HCT116 (cell line): Measurements from ENCODE around the gene RBM15B. TPM values are rescaled to one million over a fixed set of nuclear protein-coding genes. Genes with fewer than 3 reads are reported as not detected.
"Not testable (repeated sequence)": the region's sequence is repeated elsewhere in the genome, so short reads cannot be mapped to it uniquely, and the experiment has no call there.

Experiments
- ATAC-seq: fragments of 200-7000 bp; cut with Tn5 transposase; 2 replicates; pipeline ENCODE4 v1.9.1; 2020; ENCODE audit warnings: mild to moderate bottlenecking, moderate library complexity
- BruUV-seq: library from RNA; stranded (reverse); fragments of 400-500 nt; replicated peaks from 2 replicates; lab custom pipeline; 2021; lab: Mats Ljungman, UMichigan
- CTCF ChIA-PET: fragments of 300-600 bp; sonication (Branson Sonifier 250); formaldehyde crosslinking; loops from one replicate; lab custom pipeline; 2021; ENCODE audit warnings: antibody characterized with exemption; lab: Charles Lee
- POLR2A ChIA-PET: fragments of 300-600, 350-600 bp; sonication (Branson Sonifier 250); formaldehyde crosslinking; loops from one replicate; lab custom pipeline; 2021; ENCODE audit warnings: antibody characterized with exemption; lab: Charles Lee
- RAD21 ChIA-PET, 2 experiments: fragments of 300-600 bp; sonication (Branson Sonifier 250); formaldehyde crosslinking; loops; one replicate each; lab custom pipeline; 2023; ENCODE audit warnings: low total read pairs in 2 of 2; ENCODE audit not compliant: uncharacterized antibody in 2 of 2, unreplicated experiment in 2 of 2, low non-redundant PET in 1 of 2; lab: Charles Lee
- DNase-seq: peaks from one replicate; pipeline ENCODE4 v3.0.0-alpha.2; 2010; ENCODE audit warnings: low read depth, low spot score
- H2AFZ ChIP-seq: fragments of 200-600 bp; shearing (Covaris generic), sonication (generic); 2 replicates; pipeline ENCODE4 v1.6.1; 2017; ENCODE audit warnings: low read depth, mixed run types, mixed read lengths, antibody characterized with exemption, low read length; ENCODE audit not compliant: poor library complexity, severe bottlenecking
- H3K27ac ChIP-seq: 2 replicates; pipeline ENCODE4 v1.5.1; 2012; ENCODE audit warnings: low read depth, low read length
- H3K27me3 ChIP-seq: fragments of 200-600 bp; sonication (generic); 2 replicates; pipeline ENCODE4 v1.6.1; 2016; ENCODE audit warnings: mixed run types, low read length, mixed read lengths; ENCODE audit not compliant: insufficient read depth
- H3K36me3 ChIP-seq, 2 experiments: fragments of 200-500 bp in 1 of 2; fragments of 200-600 bp in 1 of 2; sonication (Bioruptor generic) in 1 of 2; sonication (generic) in 1 of 2; 2 replicates each; pipeline versions ENCODE4 v1.5.1 to v1.6.1; 2014 to 2016; ENCODE audit warnings: low read length in 2 of 2, inconsistent platforms in 1 of 2, mixed read lengths in 1 of 2, mixed run types in 1 of 2; ENCODE audit not compliant: insufficient read depth in 2 of 2, control insufficient read depth in 1 of 2
- H3K4me1 ChIP-seq, 2 experiments: fragments of 200-600 bp in 1 of 2; sonication (generic) in 1 of 2; 2 replicates each; pipeline versions ENCODE4 v1.5.1 to v1.6.1; 2012 to 2017; ENCODE audit warnings: low read length in 2 of 2, inconsistent platforms in 1 of 2, mild to moderate bottlenecking in 1 of 2, mixed read lengths in 1 of 2, mixed run types in 1 of 2, moderate library complexity in 1 of 2; ENCODE audit not compliant: insufficient read depth in 2 of 2, control insufficient read depth in 1 of 2
- H3K4me2 ChIP-seq: fragments of 200-600 bp; sonication (generic); 2 replicates; pipeline ENCODE4 v1.6.1; 2017; ENCODE audit warnings: mixed run types, low read length, mixed read lengths
- H3K4me3 ChIP-seq, 2 experiments: fragments of 200-600 bp in 1 of 2; sonication (generic) in 1 of 2; replicated peaks in 1 of 2; 2 replicates each; pipeline ENCODE4 v1.5.1; 2011 to 2016; ENCODE audit warnings: low read length in 2 of 2, control low read depth in 1 of 2, low read depth in 1 of 2, mild to moderate bottlenecking in 1 of 2, mixed read lengths in 1 of 2, mixed run types in 1 of 2
- H3K79me2 ChIP-seq: fragments of 200-600 bp; sonication (generic); 2 replicates; pipeline ENCODE4 v1.6.1; 2017; ENCODE audit warnings: mild to moderate bottlenecking, mixed run types, low read length, moderate library complexity, mixed read lengths; ENCODE audit not compliant: insufficient read depth
- H3K9ac ChIP-seq: fragments of 200-600 bp; sonication (generic); 2 replicates; pipeline ENCODE4 v1.6.1; 2016; ENCODE audit warnings: low read length, mixed read lengths
- H3K9me2 ChIP-seq: fragments of 200-600 bp; sonication (generic), shearing (Covaris generic); 2 replicates; pipeline ENCODE4 v1.6.1; 2017; ENCODE audit warnings: mixed run types, mild to moderate bottlenecking, moderate library complexity; ENCODE audit not compliant: insufficient read depth
- H3K9me3 ChIP-seq, 2 experiments: fragments of 200-500 bp in 1 of 2; fragments of 200-600 bp in 1 of 2; sonication (Bioruptor generic) in 1 of 2; sonication (generic) in 1 of 2; 2 replicates each; pipeline ENCODE4 v1.6.1; 2014 to 2017; ENCODE audit warnings: low read length in 2 of 2, mixed read lengths in 2 of 2, inconsistent platforms in 1 of 2, low read depth in 1 of 2, mild to moderate bottlenecking in 1 of 2, mixed run types in 1 of 2, moderate library complexity in 1 of 2; ENCODE audit not compliant: control insufficient read depth in 1 of 2, insufficient read depth in 1 of 2
- H4K20me1 ChIP-seq: fragments of 200-600 bp; sonication (generic), shearing (Covaris generic); 2 replicates; pipeline ENCODE4 v1.6.1; 2017; ENCODE audit warnings: mixed run types, mild to moderate bottlenecking, moderate library complexity; ENCODE audit not compliant: insufficient read depth
- CTCF ChIP-seq, 3 experiments: fragments of 200-600 bp in 1 of 3; sonication (generic) in 1 of 3; IDR thresholded peaks in 2 of 3; conservative IDR thresholded peaks in 1 of 3; 2 replicates each; pipeline ENCODE4 v1.5.1; 2012 to 2017; ENCODE audit warnings: low read depth in 2 of 3, low read length in 2 of 3, antibody characterized with exemption in 1 of 3, borderline replicate concordance in 1 of 3, control low read depth in 1 of 3, mild to moderate bottlenecking in 1 of 3, mixed read lengths in 1 of 3, mixed run types in 1 of 3, moderate library complexity in 1 of 3; ENCODE audit not compliant: insufficient read depth in 1 of 3
- POLR2AphosphoS5 ChIP-seq: IDR thresholded peaks from 2 replicates; pipeline ENCODE4 v1.6.1; 2011; ENCODE audit warnings: mild to moderate bottlenecking, low read depth, low read length, moderate library complexity
- ZBTB33 ChIP-seq: IDR thresholded peaks from 2 replicates; pipeline ENCODE4 v1.6.1; 2011; ENCODE audit warnings: mild to moderate bottlenecking, low read length, moderate library complexity; ENCODE audit not compliant: insufficient replicate concordance; ENCODE audit errors: extremely low read depth
- ZFX ChIP-seq: fragments of 450-650 bp; IDR thresholded peaks from 2 replicates; pipeline ENCODE4 v1.6.1; 2017
- intact Hi-C: fragments of 100-400 bp; cut with micrococcal nuclease; formaldehyde crosslinking; loops from 2 replicates; pipeline ENCODE4 v1.10.0; 2022
- total RNA-seq: library from RNA; stranded (reverse); gene quantifications from one replicate; pipeline ENCODE4 v1.2.1, GENCODE V29; 2021; ENCODE audit not compliant: unreplicated experiment

Gene RBM15B
- total RNA-seq, 1 experiment from 2014 or later: 24.1 TPM

- TF ChIP-seq POLR2AphosphoS5 (no peak), CTCF (IDR thresholded peaks at IDR 0.05 in 2 of 3, conservative IDR thresholded peaks at IDR 0.05 in 1 of 3; ENCODE audit: borderline replicate concordance in 1 of 3, insufficient read depth in 1 of 3, low read depth in 2 of 3, low read length in 2 of 3) (no peak), ZBTB33 (no peak), ZFX (no peak)
Measured at GRCh38 chr3:51386852-51387229, 4.2 kb upstream of the RBM15B start (continued).

GRCh38 chr3:51387281-51387680 is 3.8 kb upstream of the RBM15B start:
- H3K27me3 ChIP-seq, H3K9me3 ChIP-seq, H3K27ac ChIP-seq, POLR2A ChIA-PET, H2AFZ ChIP-seq, H3K9me2 ChIP-seq, ATAC-seq, H3K9ac ChIP-seq, RAD21 ChIA-PET, DNase-seq, H3K4me3 ChIP-seq, H3K4me2 ChIP-seq, BruUV-seq, H4K20me1 ChIP-seq, CTCF ChIA-PET: not testable (repeated sequence)
- Histone ChIP-seq H3K4me1 (peaks cover 23 to 57% of the 10 kb centered on the region in 2 experiments; a peak in 3 of 4 replicates), H3K79me2 (peaks cover 47% of the 10 kb centered on the region), H3K36me3 (peaks cover 0 to 40% of the 10 kb centered on the region in 2 experiments; a peak in 3 of 4 replicates)
- intact Hi-C loops: loop anchor here (5.0 to 10.0 kb wide), 4 partner anchors 115 to 1032 kb away; partner anchors contain the start of genes CYB561D2, DCAF1, NPRL2 and TMEM115
- TF ChIP-seq CTCF (IDR thresholded peaks at IDR 0.05 in 2 of 3, conservative IDR thresholded peaks at IDR 0.05 in 1 of 3; ENCODE audit: borderline replicate concordance in 1 of 3, insufficient read depth in 1 of 3, low read depth in 2 of 3, low read length in 2 of 3): 0 out of 6 replicates have a peak, but pooled peaks of 1 of the 3 experiments have one; percentile 8
